H9 (cell line): ENCODE measurements around the gene PRPF40A. TPM values are rescaled to one million over a fixed set of nuclear protein-coding genes. Genes with fewer than 3 reads are reported as not detected.

Source experiments
- DNase-seq: peaks from one replicate; pipeline ENCODE4 v3.0.0-alpha.2; 2017
- H2AFZ ChIP-seq: one replicate; pipeline ENCODE4 v1.6.1; 2013; ENCODE audit warnings: mild to moderate bottlenecking, low read length, control low read depth, moderate library complexity
- H2AK5ac ChIP-seq: 2 replicates; pipeline ENCODE4 v1.6.1; 2013; ENCODE audit warnings: low read length, control low read depth, mixed read lengths; ENCODE audit not compliant: insufficient read length
- H2BK120ac ChIP-seq: one replicate; pipeline ENCODE4 v1.6.1; 2013; ENCODE audit warnings: low read depth, mild to moderate bottlenecking, low read length, control low read depth, inconsistent platforms; ENCODE audit not compliant: poor library complexity, severe bottlenecking
- H2BK12ac ChIP-seq: 2 replicates; pipeline ENCODE4 v1.6.1; 2013; ENCODE audit warnings: low read length, control low read depth, mixed read lengths, low read depth; ENCODE audit not compliant: insufficient read length
- H2BK15ac ChIP-seq: 2 replicates; pipeline ENCODE4 v1.6.1; 2013; ENCODE audit warnings: low read depth, low read length, control low read depth
- H2BK20ac ChIP-seq: one replicate; pipeline ENCODE4 v1.6.1; 2013; ENCODE audit warnings: low read depth, mild to moderate bottlenecking, low read length, control low read depth, inconsistent platforms; ENCODE audit not compliant: poor library complexity, severe bottlenecking
- H2BK5ac ChIP-seq: 2 replicates; pipeline ENCODE4 v1.6.1; 2013; ENCODE audit warnings: low read length, control low read depth, mixed read lengths; ENCODE audit not compliant: insufficient read length
- H3K14ac ChIP-seq: 2 replicates; pipeline ENCODE4 v1.6.1; 2013; ENCODE audit warnings: low read length, control low read depth; ENCODE audit not compliant: insufficient read depth
- H3K18ac ChIP-seq: 2 replicates; pipeline ENCODE4 v1.6.1; 2013; ENCODE audit warnings: low read depth, mild to moderate bottlenecking, mixed read lengths, low read length, control low read depth; ENCODE audit not compliant: insufficient read length
- H3K23ac ChIP-seq: 2 replicates; pipeline ENCODE4 v1.6.1; 2013; ENCODE audit warnings: low read length, control low read depth, mixed read lengths, low read depth; ENCODE audit not compliant: insufficient read length
- H3K23me2 ChIP-seq: 2 replicates; pipeline ENCODE4 v1.6.1; 2013; ENCODE audit warnings: low read depth, mild to moderate bottlenecking, mixed read lengths, low read length, control low read depth; ENCODE audit not compliant: insufficient read length, poor library complexity, severe bottlenecking
- H3K27ac ChIP-seq: 2 replicates; pipeline ENCODE4 v1.5.1; 2013; ENCODE audit warnings: low read length, control low read depth, mixed read lengths, low read depth; ENCODE audit not compliant: insufficient read length
- H3K27me3 ChIP-seq: 2 replicates; pipeline ENCODE4 v1.6.1; 2013; ENCODE audit warnings: low read length, control low read depth, inconsistent platforms; ENCODE audit not compliant: insufficient read depth
- H3K4ac ChIP-seq: 2 replicates; pipeline ENCODE4 v1.6.1; 2013; ENCODE audit warnings: low read depth, mild to moderate bottlenecking, control low read depth, inconsistent platforms, low read length, moderate library complexity
- H3K4me1 ChIP-seq: 2 replicates; pipeline ENCODE4 v1.6.1; 2013; ENCODE audit warnings: low read length, control low read depth, inconsistent platforms; ENCODE audit not compliant: insufficient read depth
- H3K4me2 ChIP-seq: 2 replicates; pipeline ENCODE4 v1.6.1; 2013; ENCODE audit warnings: low read length, control low read depth, mixed read lengths; ENCODE audit not compliant: insufficient read length, insufficient read depth
- H3K56ac ChIP-seq: 2 replicates; pipeline ENCODE4 v1.6.1; 2013; ENCODE audit warnings: low read depth, mild to moderate bottlenecking, mixed read lengths, low read length, control low read depth; ENCODE audit not compliant: insufficient read length
- H3K79me1 ChIP-seq: 2 replicates; pipeline ENCODE4 v1.6.1; 2013; ENCODE audit warnings: low read depth, mild to moderate bottlenecking, moderate library complexity, low read length, control low read depth, inconsistent platforms; ENCODE audit not compliant: insufficient read depth, poor library complexity, severe bottlenecking
- H3K79me2 ChIP-seq: 2 replicates; pipeline ENCODE4 v1.6.1; 2013; ENCODE audit warnings: low read length, control low read depth, inconsistent platforms; ENCODE audit not compliant: insufficient read depth
- H3K9ac ChIP-seq: 2 replicates; pipeline ENCODE4 v1.6.1; 2013; ENCODE audit warnings: low read length, control low read depth, mixed read lengths; ENCODE audit not compliant: insufficient read length; ENCODE audit errors: extremely low read depth
- H3K9me3 ChIP-seq: one replicate; pipeline ENCODE4 v1.6.1; 2013; ENCODE audit warnings: low read depth, low read length, inconsistent platforms; ENCODE audit not compliant: control insufficient read depth
- H3T11ph ChIP-seq: one replicate; pipeline ENCODE4 v1.6.1; 2013; ENCODE audit warnings: mild to moderate bottlenecking, low read length, control low read depth, inconsistent platforms
- H4K20me1 ChIP-seq: one replicate; pipeline ENCODE4 v1.6.1; 2013; ENCODE audit not compliant: control insufficient read depth, insufficient read length, insufficient read depth
- H4K5ac ChIP-seq: 2 replicates; pipeline ENCODE4 v1.6.1; 2013; ENCODE audit warnings: low read depth, mild to moderate bottlenecking, mixed read lengths, low read length, control low read depth; ENCODE audit not compliant: insufficient read length
- H4K8ac ChIP-seq: replicated peaks from 2 replicates; pipeline ENCODE4 v1.6.1; 2013; ENCODE audit warnings: low read length, control low read depth, mixed read lengths, low read depth; ENCODE audit not compliant: insufficient read length
- H4K91ac ChIP-seq: 2 replicates; pipeline ENCODE4 v1.6.1; 2013; ENCODE audit warnings: low read depth, mild to moderate bottlenecking, moderate library complexity, mixed read lengths, low read length, control low read depth; ENCODE audit not compliant: insufficient read length
- H3K27ac Mint-ChIP-seq, 3 experiments: 2 replicates in 2 of 3; 3 replicates in 1 of 3; pipeline ENCODE4 v1.8.0; 2020 to 2021; ENCODE audit warnings: mixed read lengths in 3 of 3, mild to moderate bottlenecking in 1 of 3, moderate library complexity in 1 of 3
- H3K27me3 Mint-ChIP-seq: 2 replicates; pipeline ENCODE4 v1.8.0; 2021; ENCODE audit warnings: low read depth, mild to moderate bottlenecking, moderate library complexity, mixed read lengths
- H3K36me3 Mint-ChIP-seq, 3 experiments: 2 replicates in 2 of 3; 3 replicates in 1 of 3; pipeline ENCODE4 v1.8.0; 2020 to 2021; ENCODE audit warnings: low read depth in 3 of 3, mixed read lengths in 3 of 3; ENCODE audit not compliant: insufficient read depth in 1 of 3
- H3K4me1 Mint-ChIP-seq, 2 experiments: 2 replicates each; pipeline ENCODE4 v1.8.0; 2020; ENCODE audit warnings: mixed read lengths in 2 of 2
- H3K4me3 Mint-ChIP-seq, 2 experiments: 2 replicates in 1 of 2; 3 replicates in 1 of 2; pipeline ENCODE4 v1.8.0; 2020 to 2021; ENCODE audit warnings: mild to moderate bottlenecking in 2 of 2, mixed read lengths in 2 of 2, moderate library complexity in 1 of 2
- H3K9me3 Mint-ChIP-seq, 2 experiments: 2 replicates in 1 of 2; 3 replicates in 1 of 2; pipeline ENCODE4 v1.8.0; 2020; ENCODE audit warnings: mild to moderate bottlenecking in 2 of 2, mixed read lengths in 2 of 2, moderate library complexity in 1 of 2
- CTCF ChIP-seq: fragments of 200-600 bp; sonication (generic); conservative IDR thresholded peaks from 3 replicates; pipeline ENCODE4 v1.8.0; 2021; ENCODE audit warnings: antibody characterized with exemption, mild to moderate bottlenecking
- WGBS: extraction: QIAGEN DNeasy Blood & Tissue Kit; methylation state at CpG from one replicate; pipeline ENCODE4 v1.1.7; 2013; ENCODE audit warnings: missing lambda C conversion rate, low lambda C conversion rate, mixed read lengths; ENCODE audit not compliant: insufficient read length; ENCODE audit errors: extremely low coverage; 5-methylcytosine and 5-hydroxymethylcytosine counted together
- total RNA-seq: library from RNA; stranded (reverse); gene quantifications from 2 replicates; pipeline ENCODE4 v1.2.1, GENCODE V29; 2021

The PRPF40A gene
- total RNA-seq, 1 experiment from 2014 or later, result 158 TPM

GRCh38 chr2:152648336-152648735, 68.9 kb downstream of the PRPF40A start:
- Histone ChIP-seq H3K4me1 (peaks cover 3% of the 10 kb centered on the region; the same call in 1 of the 2 replicates), H4K5ac (no peak overlapping the region), H4K8ac (no peak overlapping the region), H3K27ac (no peak overlapping the region), H3K56ac (no peak overlapping the region), H4K91ac (no peak overlapping the region), H3K23me2 (no peaks in the 10 kb centered on the region), H3T11ph (no peak overlapping the region), H3K79me2 (no peaks in the 10 kb centered on the region), H2BK15ac (no peak overlapping the region), H3K14ac (no peak overlapping the region), H3K4me2 (no peak overlapping the region), H2AK5ac (no peak overlapping the region), H3K27me3 (no peaks in the 10 kb centered on the region), H2BK20ac (no peak overlapping the region), H2BK5ac (no peak overlapping the region), H3K23ac (no peak overlapping the region), H2AFZ (no peak overlapping the region), H3K9me3 (no peaks in the 10 kb centered on the region), H2BK12ac (no peak overlapping the region), H3K9ac (no peak overlapping the region), H3K4ac (no peak overlapping the region), H4K20me1 (no peaks in the 10 kb centered on the region), H2BK120ac (no peak overlapping the region), H3K18ac (no peak overlapping the region), H3K79me1 (no peaks in the 10 kb centered on the region)
- peak; percentile 43 for TF ChIP-seq CTCF
- Mint-ChIP-seq H3K27me3 (no peaks in the 10 kb centered on the region), H3K9me3 (no peaks in the 10 kb centered on the region), H3K4me1 (peaks cover 13 to 42% of the 10 kb centered on the region in 2 experiments), H3K4me3 (no peak overlapping the region), H3K27ac (peak overlapping the region in 1 of 3 experiments; percentile 96; a peak in 2 of 7 replicates), H3K36me3 (peaks cover 0 to 25% (median 16%) of the 10 kb centered on the region in 3 experiments; a peak in 5 of 7 replicates)
- no peak for DNase-seq
- WGBS, result no CpG with 5 or more reads among the region's 2 CpGs
